ENCODE results near the gene MT3.

GRCh38 chr16:56635441-56635967, 46.2 kb downstream of the MT3 start:
- TF ChIP-seq EZH2phosphoT487 (IDR thresholded peaks at IDR 0.05; ENCODE audit: borderline replicate concordance, low read length) (no peak), CTCF (IDR thresholded peaks at IDR 0.05; ENCODE audit: low read depth, low read length, poor library complexity, severe bottlenecking) (no peak)

Data from DOHH2 (cell line).